AG04449 (cell line): Measurements from ENCODE around the gene FGF14.
A peak's percentile ranks its signal among the peaks of the same experiment; 100 is the strongest.

Experiments used
- CTCF ChIA-PET: fragments of 350-600 bp; formaldehyde crosslinking; extraction: SDS; loops from one replicate; lab custom pipeline; 2021; ENCODE audit warnings: antibody characterized with exemption; lab: Yijun Ruan, JAX
- POLR2A ChIA-PET: fragments of 400-600, 350-600 bp; formaldehyde crosslinking; extraction: SDS; loops from one replicate; lab custom pipeline; 2020; ENCODE audit warnings: antibody characterized with exemption, inconsistent platforms; lab: Yijun Ruan, JAX
- DNase-seq: peaks from one replicate; pipeline ENCODE4 v3.0.0-alpha.2; 2010; ENCODE audit warnings: low read depth, low spot score
- H3K4me3 ChIP-seq: 2 replicates; pipeline ENCODE4 v1.5.1; 2011; ENCODE audit warnings: low read depth, mild to moderate bottlenecking, control low read depth, low read length
- TF ChIP-seq, protein P1 (sequence below): IDR thresholded peaks from one replicate; pipeline ENCODE4 v1.5.1; 2011; ENCODE audit warnings: mild to moderate bottlenecking, moderate library complexity, low read length, control low read depth, inconsistent platforms; ENCODE audit not compliant: insufficient read depth; ENCODE audit errors: missing control alignments

Gene FGF14

DNA sequence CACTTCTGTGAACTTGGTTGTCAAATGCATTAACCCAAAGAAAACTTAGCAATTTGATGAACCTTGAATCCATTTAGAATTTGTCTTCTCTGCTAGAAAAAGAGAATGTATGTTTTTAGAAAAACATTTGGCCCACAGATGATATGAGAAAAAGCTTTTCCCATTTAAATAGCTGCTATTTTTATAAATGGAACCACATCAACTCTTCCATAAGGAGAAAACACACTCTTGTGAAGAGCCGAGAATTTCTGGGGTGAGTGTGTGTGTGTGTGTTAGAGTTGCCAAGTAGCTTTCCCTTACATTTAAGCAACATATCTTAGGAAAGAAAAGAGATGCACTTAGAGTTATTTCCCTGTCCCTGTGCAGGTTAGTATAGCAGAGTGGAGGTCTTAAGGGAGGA, 626.6 kb downstream of the FGF14 start:
- no peak for DNase-seq
- H3K4me3 ChIP-seq = no peak overlapping the region
- TF ChIP-seq, protein P1, sequence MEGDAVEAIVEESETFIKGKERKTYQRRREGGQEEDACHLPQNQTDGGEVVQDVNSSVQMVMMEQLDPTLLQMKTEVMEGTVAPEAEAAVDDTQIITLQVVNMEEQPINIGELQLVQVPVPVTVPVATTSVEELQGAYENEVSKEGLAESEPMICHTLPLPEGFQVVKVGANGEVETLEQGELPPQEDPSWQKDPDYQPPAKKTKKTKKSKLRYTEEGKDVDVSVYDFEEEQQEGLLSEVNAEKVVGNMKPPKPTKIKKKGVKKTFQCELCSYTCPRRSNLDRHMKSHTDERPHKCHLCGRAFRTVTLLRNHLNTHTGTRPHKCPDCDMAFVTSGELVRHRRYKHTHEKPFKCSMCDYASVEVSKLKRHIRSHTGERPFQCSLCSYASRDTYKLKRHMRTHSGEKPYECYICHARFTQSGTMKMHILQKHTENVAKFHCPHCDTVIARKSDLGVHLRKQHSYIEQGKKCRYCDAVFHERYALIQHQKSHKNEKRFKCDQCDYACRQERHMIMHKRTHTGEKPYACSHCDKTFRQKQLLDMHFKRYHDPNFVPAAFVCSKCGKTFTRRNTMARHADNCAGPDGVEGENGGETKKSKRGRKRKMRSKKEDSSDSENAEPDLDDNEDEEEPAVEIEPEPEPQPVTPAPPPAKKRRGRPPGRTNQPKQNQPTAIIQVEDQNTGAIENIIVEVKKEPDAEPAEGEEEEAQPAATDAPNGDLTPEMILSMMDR = no peak
- CTCF ChIA-PET = no interaction called here
- POLR2A ChIA-PET = no interaction called here

DNA sequence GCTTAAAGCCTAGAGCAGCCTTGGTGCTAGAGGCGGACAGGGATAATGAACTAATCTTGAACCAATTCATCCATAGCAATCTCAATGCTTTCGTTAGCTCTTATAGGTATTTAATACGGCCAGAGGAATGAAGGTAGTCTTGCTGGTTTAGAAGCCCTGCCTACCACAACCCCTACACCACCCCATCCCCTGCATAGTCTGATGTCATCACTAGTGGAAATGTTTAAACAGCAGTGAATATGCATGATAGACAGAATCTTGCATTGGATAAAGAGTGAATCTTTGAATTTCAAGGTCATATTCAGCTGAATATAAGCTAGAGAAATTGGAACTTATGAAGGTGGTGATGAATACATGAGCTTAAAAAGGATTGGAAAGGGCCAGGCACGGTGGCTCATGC, 627.5 kb downstream of the FGF14 start:
- POLR2A ChIA-PET = no interaction called here
- CTCF ChIA-PET = interaction anchor here (0.9 kb wide), 1 partner anchor 630 kb away, joined by 3 read pairs; no protein-coding TSS in a partner anchor

DNA sequence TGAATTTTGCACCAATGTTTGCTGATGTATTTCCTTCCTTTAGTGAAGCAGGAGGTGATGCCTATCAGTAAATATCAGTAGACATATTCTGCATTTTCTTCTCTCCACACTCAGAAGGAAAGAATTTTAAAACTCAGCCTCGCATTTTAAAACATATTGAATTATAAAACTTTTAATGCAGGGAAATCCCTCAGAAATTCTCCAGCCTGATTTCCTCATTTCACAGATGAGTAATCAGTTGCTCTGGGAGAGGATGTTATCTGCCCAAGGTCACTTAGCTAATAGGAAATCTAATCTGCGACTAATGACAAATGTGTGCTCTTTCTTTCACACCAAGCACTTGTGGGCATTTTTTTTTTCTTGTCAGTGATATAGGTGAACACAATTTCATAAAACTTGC, 628.8 kb downstream of the FGF14 start:
- ChIA-PET POLR2A (no interaction called here), CTCF (interaction anchor here (1.1 kb wide), 1 partner anchor 629 kb away, joined by 4 read pairs; no protein-coding TSS in a partner anchor)
- TF ChIP-seq, protein P1 = no peak
- no peak for DNase-seq
- no peak overlapping the region for H3K4me3 ChIP-seq

More for the DNA sequence above, 627.5 kb downstream of the FGF14 start:
- DNase-seq = no peak
- no peak overlapping the region for H3K4me3 ChIP-seq
- TF ChIP-seq, protein P1 = no peak

DNA sequence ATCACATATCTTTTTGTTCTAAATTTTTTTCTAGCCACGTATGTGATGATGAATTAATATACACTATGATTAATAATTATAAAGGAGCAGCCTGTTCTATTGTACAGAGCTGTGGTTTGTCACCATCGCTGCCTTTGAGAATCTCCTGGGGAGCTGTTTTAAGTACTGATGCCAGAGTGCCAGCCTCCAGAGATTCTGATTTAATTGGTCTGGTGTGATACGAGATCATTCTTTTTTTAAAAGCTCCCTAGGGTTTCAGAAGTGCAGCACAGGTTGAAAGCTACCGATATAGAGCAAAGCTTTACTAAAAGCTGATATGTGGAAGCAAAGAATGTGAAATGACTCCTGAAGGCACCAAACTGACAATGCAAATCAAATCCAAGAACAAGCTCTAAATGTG, 634.7 kb downstream of the FGF14 start:
- no peak for DNase-seq
- CTCF ChIA-PET = interaction anchor here (2.2 kb wide), 1 partner anchor 10 kb away, joined by 16 read pairs; no protein-coding TSS in a partner anchor
- H3K4me3 ChIP-seq = no peak overlapping the region
- TF ChIP-seq, protein P1 = no peak
- POLR2A ChIA-PET = no interaction called here

GRCh38 chr13:101763191-101763590, 638.7 kb downstream of the FGF14 start:
- TF ChIP-seq, protein P1 = no peak
- H3K4me3 ChIP-seq = no peak overlapping the region
- ChIA-PET POLR2A (no interaction called here), CTCF (interaction anchor here (0.8 to 1.6 kb wide), 2 partner anchors 22 to 619 kb away, joined by 4 to 7 read pairs; no protein-coding TSS in a partner anchor)
- DNase-seq = no peak

DNA sequence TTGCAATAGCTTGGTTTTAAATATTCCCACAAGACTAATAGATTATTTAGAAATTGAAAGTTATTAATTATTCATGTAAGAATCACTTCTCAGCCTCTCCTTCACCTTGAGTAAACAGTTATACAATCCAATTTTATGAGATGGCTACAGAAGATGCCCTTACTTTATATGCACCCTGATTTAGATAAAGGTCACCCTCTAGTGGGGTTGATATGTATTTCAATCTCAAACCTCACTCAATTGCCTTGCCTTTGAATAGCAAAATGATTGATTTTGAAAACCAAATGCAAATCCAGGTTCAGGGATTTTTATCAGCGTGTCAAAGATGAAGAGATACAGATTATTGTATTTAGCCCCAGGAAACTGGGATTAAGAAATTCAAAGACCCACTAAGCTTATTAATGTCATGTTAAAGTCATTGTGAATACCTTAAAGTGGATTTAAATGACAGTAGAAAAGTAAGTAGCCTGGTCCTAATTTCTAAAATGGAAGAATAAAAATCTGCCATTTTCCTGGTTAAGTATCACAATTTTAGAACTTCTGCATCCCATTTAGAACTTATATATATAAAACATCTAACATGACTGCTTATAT, 644.3 kb downstream of the FGF14 start:
- ChIA-PET CTCF (interaction anchor here (0.7 to 9.8 kb wide), 30 partner anchors 9 to 834 kb away, joined by 3 to 122 read pairs (median 4); no protein-coding TSS in a partner anchor), POLR2A (no interaction called here)
- DNase-seq = no peak

More for the DNA sequence above, 644.3 kb downstream of the FGF14 start:
- TF ChIP-seq, protein P1 = peak; percentile 41
- H3K4me3 ChIP-seq = no peak overlapping the region
